K562 (cell line): ENCODE results near the gene RREB1. TPM values are rescaled to one million over a fixed set of nuclear protein-coding genes. Genes with fewer than 3 reads are reported as not detected.
A peak's percentile ranks its signal among the peaks of the same experiment; 100 is the strongest.

Experiments used
- CHD7 ChIP-seq: fragments of 200-600 bp; sonication (generic); IDR thresholded peaks from one replicate; pipeline ENCODE4 v1.6.1; 2012; ENCODE audit warnings: mild to moderate bottlenecking, low read depth, low read length, inconsistent platforms
- HINFP ChIP-seq: fragments of 450-650 bp; conservative IDR thresholded peaks from 2 replicates; pipeline ENCODE4 v1.6.1; 2016; ENCODE audit warnings: missing genetic modification characterization, low read depth, mild to moderate bottlenecking, control low read depth, missing compliant biosample characterization
- NONO ChIP-seq, 2 experiments: fragments of 200-400 bp in 1 of 2; fragments of 450-650 bp in 1 of 2; formaldehyde crosslinking in 1 of 2; IDR thresholded peaks; 2 replicates each; pipeline ENCODE4 v1.6.1; 2017; ENCODE audit warnings: low read depth in 2 of 2, mild to moderate bottlenecking in 2 of 2, moderate library complexity in 2 of 2, low read length in 1 of 2
- POLR2H ChIP-seq: IDR thresholded peaks from 2 replicates; pipeline ENCODE4 v1.6.1; 2016; ENCODE audit warnings: missing genetic modification characterization, low read depth, mild to moderate bottlenecking, control low read depth, missing compliant biosample characterization, moderate library complexity
- RREB1 ChIP-seq: fragments of 250-450 bp; sonication (Bioruptor Pico); IDR thresholded peaks from 2 replicates; pipeline ENCODE4 v1.4.0; 2020
- polyA plus RNA-seq, 8 experiments: library from polyadenylated mRNA; depleted of rRNA in 4 of 8; stranded (reverse) in 5 of 8; unstranded in 3 of 8; fragments of >200 nt; fragmentation: Nextera tagmentation in 2 of 8; fragmentation: Illumina TruSeq in 1 of 8; extraction: Ambion mirVana in 2 of 8; extraction: Trizol in 1 of 8; gene quantifications; 2 replicates each; pipeline versions ENCODE4 v1.2.1 to v1.2.3, GENCODE V29; 2011 to 2014; ENCODE audit warnings: inconsistent platforms in 1 of 8, missing spikeins in 1 of 8
- total RNA-seq, 7 experiments: library from RNA; depleted of rRNA in 6 of 7; stranded (reverse); fragments of >200 nt in 6 of 7; fragmentation: Illumina TruSeq in 2 of 7; extraction: Trizol in 2 of 7; gene quantifications; 2 replicates each; pipeline versions ENCODE4 v1.2.1 to v1.2.3, GENCODE V29; 2011 to 2021; ENCODE audit warnings: low replicate concordance in 1 of 7

The RREB1 gene
- total and polyA plus RNA-seq, 9 of the 15 experiments (the other 6 are each of a cell fraction or from before 2014, with no cell fraction given): 3.3 to 64.2 (median 19.3) TPM

GRCh38 chr6:7140631-7141378 lies 33.0 kb downstream of the RREB1 start (continued):
- TF ChIP-seq RREB1 (CRISPR knock-in tag) (no peak), POLR2H (tag) (peak; percentile 62), CHD7 (no peak), NONO (IDR thresholded peaks at IDR 0.05; ENCODE audit: low read depth in 2 of 2, low read length in 1 of 2) (peak in 1 of 2 experiments; percentile 42; a peak in 1 of 4 replicates), HINFP (no peak)
